ENCODE results near the gene TMEM132C. TPM values are rescaled to one million over a fixed set of nuclear protein-coding genes. Genes with fewer than 3 reads are reported as not detected.

The TMEM132C gene
- total RNA-seq, 6 experiments from 2014 or later, result 0.04 to 0.19 (median 0.06) TPM; not detected in 3

DNA sequence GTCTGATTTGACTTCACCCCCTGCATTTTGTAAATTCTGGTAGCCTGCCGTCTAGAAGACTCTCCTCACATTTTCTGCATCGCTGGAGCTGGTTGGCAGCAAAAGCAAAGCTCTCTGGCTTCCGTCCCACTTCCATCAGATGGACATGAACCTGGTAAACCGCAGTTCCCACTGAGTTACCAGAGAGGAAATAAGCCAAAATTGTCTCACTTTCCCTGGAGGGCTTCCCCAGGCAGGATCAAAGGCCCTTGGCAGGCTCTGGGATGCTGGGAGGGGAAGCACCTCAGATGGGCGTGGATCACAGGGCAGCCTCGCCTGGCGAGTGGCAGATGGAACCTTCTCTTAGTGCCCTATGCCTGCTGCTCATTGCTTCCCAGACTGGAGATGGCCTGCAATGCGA is 243.5 kb downstream of the TMEM132C start:
- Histone ChIP-seq H3K27me3 (no peaks in the 10 kb centered on the region), H3K36me3 (no peaks in the 10 kb centered on the region), H3K4me3 (no peak overlapping the region), H3K27ac (no peak overlapping the region), H3K4me1 (no peaks in the 10 kb centered on the region), H3K9me3 (no peaks in the 10 kb centered on the region)
- DNase-seq, result no peak
- ATAC-seq, result no peak
- 52% methylated on average over 3 of the region's 8 CpGs for WGBS (ENCODE audit: insufficient coverage, low coverage, low lambda C conversion rate, missing lambda C conversion rate)
- intact Hi-C loops (cut with DNase I), result no loop called here
- TF ChIP-seq POLR2A (IDR thresholded peaks at IDR 0.05), result no peak
- TF ChIP-seq, protein P1, sequence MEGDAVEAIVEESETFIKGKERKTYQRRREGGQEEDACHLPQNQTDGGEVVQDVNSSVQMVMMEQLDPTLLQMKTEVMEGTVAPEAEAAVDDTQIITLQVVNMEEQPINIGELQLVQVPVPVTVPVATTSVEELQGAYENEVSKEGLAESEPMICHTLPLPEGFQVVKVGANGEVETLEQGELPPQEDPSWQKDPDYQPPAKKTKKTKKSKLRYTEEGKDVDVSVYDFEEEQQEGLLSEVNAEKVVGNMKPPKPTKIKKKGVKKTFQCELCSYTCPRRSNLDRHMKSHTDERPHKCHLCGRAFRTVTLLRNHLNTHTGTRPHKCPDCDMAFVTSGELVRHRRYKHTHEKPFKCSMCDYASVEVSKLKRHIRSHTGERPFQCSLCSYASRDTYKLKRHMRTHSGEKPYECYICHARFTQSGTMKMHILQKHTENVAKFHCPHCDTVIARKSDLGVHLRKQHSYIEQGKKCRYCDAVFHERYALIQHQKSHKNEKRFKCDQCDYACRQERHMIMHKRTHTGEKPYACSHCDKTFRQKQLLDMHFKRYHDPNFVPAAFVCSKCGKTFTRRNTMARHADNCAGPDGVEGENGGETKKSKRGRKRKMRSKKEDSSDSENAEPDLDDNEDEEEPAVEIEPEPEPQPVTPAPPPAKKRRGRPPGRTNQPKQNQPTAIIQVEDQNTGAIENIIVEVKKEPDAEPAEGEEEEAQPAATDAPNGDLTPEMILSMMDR (IDR thresholded peaks at IDR 0.05), result no peak

- Histone ChIP-seq H3K27ac (no peak overlapping the region), H3K36me3 (no peaks in the 10 kb centered on the region), H3K27me3 (no peaks in the 10 kb centered on the region), H3K4me1 (no peaks in the 10 kb centered on the region), H3K4me3 (no peak overlapping the region), H3K9me3 (no peaks in the 10 kb centered on the region)
- 66% methylated on average over 6 of the region's 6 CpGs for WGBS (ENCODE audit: insufficient coverage, low coverage, low lambda C conversion rate, missing lambda C conversion rate)
- no peak for ATAC-seq
- intact Hi-C loops (cut with DNase I), result no loop called here
- TF ChIP-seq, protein P1 (IDR thresholded peaks at IDR 0.05), result no peak
- no peak for TF ChIP-seq POLR2A (IDR thresholded peaks at IDR 0.05)
- no peak for DNase-seq
Measured at GRCh38 chr12:128513331-128513730, 246.4 kb downstream of the TMEM132C start.

DNA sequence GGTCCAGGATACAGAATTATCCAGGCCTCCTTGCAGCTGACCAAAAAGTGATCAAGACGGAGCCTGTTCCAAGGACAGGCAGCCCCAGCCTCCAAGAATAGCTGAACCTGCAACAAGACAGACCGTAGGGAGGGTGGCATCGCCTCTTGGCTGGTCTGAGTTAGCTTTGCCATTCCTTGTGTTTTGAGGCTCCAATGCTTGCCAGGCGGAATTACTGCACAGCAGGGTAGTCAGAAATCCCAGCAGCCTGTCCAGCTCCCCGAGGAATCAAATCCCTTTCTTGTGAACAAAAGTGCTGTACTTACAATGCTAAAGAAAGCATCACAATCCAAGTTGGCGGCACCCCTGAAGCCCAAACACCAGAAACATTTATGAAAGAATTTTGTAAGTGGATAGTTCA is 246.9 kb downstream of the TMEM132C start:
- H3K4me1 ChIP-seq, result no peaks in the 10 kb centered on the region
- intact Hi-C loops (cut with DNase I), result no loop called here
- H3K27me3 ChIP-seq, result no peaks in the 10 kb centered on the region
- 63% methylated on average over 3 of the region's 6 CpGs for WGBS (ENCODE audit: insufficient coverage, low coverage, low lambda C conversion rate, missing lambda C conversion rate)
- H3K27ac ChIP-seq, result no peak overlapping the region
- ATAC-seq (no peak), DNase-seq (no peak)
- H3K9me3 ChIP-seq, result no peaks in the 10 kb centered on the region
- no peak for TF ChIP-seq POLR2A (IDR thresholded peaks at IDR 0.05)
- TF ChIP-seq, protein P1 (IDR thresholded peaks at IDR 0.05), result no peak
- H3K4me3 ChIP-seq, result no peak overlapping the region
- H3K36me3 ChIP-seq, result no peaks in the 10 kb centered on the region

GRCh38 chr12:128518644-128519043 is 251.7 kb downstream of the TMEM132C start:
- Histone ChIP-seq H3K27ac (no peak overlapping the region), H3K27me3 (no peaks in the 10 kb centered on the region), H3K9me3 (no peaks in the 10 kb centered on the region), H3K4me1 (no peaks in the 10 kb centered on the region), H3K4me3 (no peak overlapping the region), H3K36me3 (no peaks in the 10 kb centered on the region)
- DNase-seq, result no peak
- no peak for TF ChIP-seq POLR2A (IDR thresholded peaks at IDR 0.05)
- TF ChIP-seq, protein P1 (IDR thresholded peaks at IDR 0.05), result no peak
- 41% methylated on average over 4 of the region's 4 CpGs for WGBS (ENCODE audit: insufficient coverage, low coverage, low lambda C conversion rate, missing lambda C conversion rate)
- intact Hi-C loops (cut with DNase I), result no loop called here
- ATAC-seq, result no peak

GRCh38 chr12:128519426-128519825 is 252.5 kb downstream of the TMEM132C start:
- intact Hi-C loops (cut with DNase I), result no loop called here
- TF ChIP-seq, protein P1 (IDR thresholded peaks at IDR 0.05), result no peak
- no peak for TF ChIP-seq POLR2A (IDR thresholded peaks at IDR 0.05)
- Histone ChIP-seq H3K27ac (no peak overlapping the region), H3K27me3 (no peaks in the 10 kb centered on the region), H3K36me3 (no peaks in the 10 kb centered on the region), H3K4me3 (no peak overlapping the region), H3K4me1 (no peaks in the 10 kb centered on the region), H3K9me3 (no peaks in the 10 kb centered on the region)
- DNase-seq, result no peak
- ATAC-seq, result no peak
- 23% methylated on average over 3 of the region's 3 CpGs for WGBS (ENCODE audit: insufficient coverage, low coverage, low lambda C conversion rate, missing lambda C conversion rate)

Measured in right lobe of liver (tissue), 6 donors.